Osteoblast (primary cell): ENCODE data around the gene PIM1. TPM values are rescaled to one million over a fixed set of nuclear protein-coding genes. Genes with fewer than 3 reads are reported as not detected.

Source experiments
- DNase-seq: peaks from one replicate; pipeline ENCODE4 v3.0.0; 2011; ENCODE audit warnings: low spot score, mixed read lengths; ENCODE audit not compliant: insufficient read length; ENCODE audit errors: missing footprints
- H2AFZ ChIP-seq: 2 replicates; pipeline ENCODE4 v1.6.0; 2011; ENCODE audit warnings: mild to moderate bottlenecking, low read length
- H3K27ac ChIP-seq: 2 replicates; pipeline ENCODE4 v1.5.1; 2011; ENCODE audit warnings: mild to moderate bottlenecking, low read depth, low read length, moderate library complexity
- H3K27me3 ChIP-seq: 2 replicates; pipeline ENCODE4 v1.6.0; 2012; ENCODE audit warnings: mild to moderate bottlenecking, control low read depth, inconsistent platforms, low read length, moderate library complexity; ENCODE audit not compliant: insufficient read depth
- H3K36me3 ChIP-seq: 2 replicates; pipeline ENCODE4 v1.5.1; 2011; ENCODE audit warnings: mild to moderate bottlenecking, low read length, control low read depth, moderate library complexity; ENCODE audit not compliant: insufficient read depth
- H3K4me1 ChIP-seq: 2 replicates; pipeline ENCODE4 v1.5.1; 2011; ENCODE audit warnings: mild to moderate bottlenecking, low read length, control low read depth, moderate library complexity; ENCODE audit not compliant: insufficient read depth
- H3K4me2 ChIP-seq: 2 replicates; pipeline ENCODE4 v1.6.0; 2011; ENCODE audit warnings: mild to moderate bottlenecking, low read length; ENCODE audit not compliant: insufficient read depth
- H3K4me3 ChIP-seq: fragments of 200-600 bp; sonication (generic); 3 replicates; pipeline ENCODE4 v1.5.1; 2012; ENCODE audit warnings: mild to moderate bottlenecking, low read length, inconsistent platforms; ENCODE audit not compliant: insufficient read depth
- H3K79me2 ChIP-seq: 2 replicates; pipeline ENCODE4 v1.6.0; 2012; ENCODE audit warnings: mild to moderate bottlenecking, low read length, control low read depth, inconsistent platforms; ENCODE audit not compliant: insufficient read depth
- H3K9me3 ChIP-seq: 2 replicates; pipeline ENCODE4 v1.5.1; 2011; ENCODE audit warnings: low read depth, low read length, control low read depth
- H4K20me1 ChIP-seq: 2 replicates; pipeline ENCODE4 v1.6.0; 2012; ENCODE audit warnings: mild to moderate bottlenecking, low read length, control low read depth; ENCODE audit not compliant: insufficient read depth
- CTCF ChIP-seq: IDR thresholded peaks from 2 replicates; pipeline ENCODE4 v1.5.1; 2011; ENCODE audit warnings: mild to moderate bottlenecking, low read depth, low read length, moderate library complexity; ENCODE audit errors: extremely low read depth
- total RNA-seq: library from RNA; depleted of rRNA; stranded (reverse); fragments of >200 nt; gene quantifications from 2 replicates; pipeline ENCODE4 v1.2.3, GENCODE V29; 2012

The PIM1 gene
- total RNA-seq, 1 donor = 14.8 TPM

GRCh38 chr6:37218061-37218460 is 48.1 kb downstream of the PIM1 start:
- no peak overlapping the region for H2AFZ ChIP-seq
- H4K20me1 ChIP-seq = no peaks in the 10 kb centered on the region
- no peak overlapping the region for H3K4me2 ChIP-seq
- TF ChIP-seq CTCF = no peak
- DNase-seq = no peak
- no peak overlapping the region for H3K27ac ChIP-seq
- no peaks in the 10 kb centered on the region for H3K27me3 ChIP-seq
- H3K4me3 ChIP-seq = no peak overlapping the region
- peaks cover 3% of the 10 kb centered on the region for H3K4me1 ChIP-seq
- no peaks in the 10 kb centered on the region for H3K36me3 ChIP-seq
- H3K9me3 ChIP-seq = no peaks in the 10 kb centered on the region
- no peaks in the 10 kb centered on the region for H3K79me2 ChIP-seq

- H3K27me3 ChIP-seq = no peaks in the 10 kb centered on the region
- H3K4me3 ChIP-seq = no peak overlapping the region
- H3K79me2 ChIP-seq = no peaks in the 10 kb centered on the region
- no peak overlapping the region for H3K4me2 ChIP-seq
- H2AFZ ChIP-seq = peak overlapping the region; percentile 8
- no peak overlapping the region for H3K27ac ChIP-seq
- H4K20me1 ChIP-seq = no peaks in the 10 kb centered on the region
- TF ChIP-seq CTCF = no peak
- peaks cover 3% of the 10 kb centered on the region for H3K4me1 ChIP-seq
- no peaks in the 10 kb centered on the region for H3K9me3 ChIP-seq
- DNase-seq = no peak
- H3K36me3 ChIP-seq = no peaks in the 10 kb centered on the region
These were observed 48.6 kb downstream of the PIM1 start for GRCh38 chr6:37218511-37218910.

- H3K4me3 ChIP-seq = peak overlapping the region; percentile 79
These were observed 51.7 kb downstream of the PIM1 start for GRCh38 chr6:37221585-37222124.

More at GRCh38 chr6:37221585-37222124, 51.7 kb downstream of the PIM1 start:
- Histone ChIP-seq H3K27ac (no peak overlapping the region), H3K9me3 (no peaks in the 10 kb centered on the region), H3K4me1 (peaks cover 3% of the 10 kb centered on the region), H3K4me2 (peak overlapping the region; percentile 89), H3K79me2 (no peaks in the 10 kb centered on the region), H4K20me1 (no peaks in the 10 kb centered on the region), H2AFZ (peak overlapping the region; percentile 96), H3K36me3 (no peaks in the 10 kb centered on the region), H3K27me3 (no peaks in the 10 kb centered on the region)
- DNase-seq = no peak
- no peak for TF ChIP-seq CTCF
